DND-41 (cell line): Measurements from ENCODE around the gene ZNF576.

Source experiments
- ATAC-seq: fragments of 200-7000 bp; cut with Tn5 transposase; 3 replicates; pipeline ENCODE4 v1.9.1; 2021; ENCODE audit warnings: low read depth; ENCODE audit not compliant: insufficient read depth
- DNase-seq: peaks from one replicate; pipeline ENCODE4 v3.0.0-alpha.2; 2020
- H2AFZ ChIP-seq: 2 replicates; pipeline ENCODE4 v1.6.0; 2012; ENCODE audit warnings: low read depth, low read length
- H3K27ac ChIP-seq: 2 replicates; pipeline ENCODE4 v1.5.1; 2012; ENCODE audit warnings: low read length, inconsistent platforms
- H3K27me3 ChIP-seq: fragments of 200-600 bp; sonication (generic); 2 replicates; pipeline ENCODE4 v1.6.0; 2012; ENCODE audit warnings: low read length, mild to moderate bottlenecking, inconsistent platforms; ENCODE audit not compliant: insufficient read depth, poor library complexity
- H3K36me3 ChIP-seq: 2 replicates; pipeline ENCODE4 v1.5.1; 2012; ENCODE audit warnings: low read length, inconsistent platforms; ENCODE audit not compliant: insufficient read depth
- H3K4me1 ChIP-seq: 2 replicates; pipeline ENCODE4 v1.5.1; 2012; ENCODE audit warnings: mild to moderate bottlenecking, low read length; ENCODE audit not compliant: insufficient read depth
- H3K4me2 ChIP-seq: 2 replicates; pipeline ENCODE4 v1.6.0; 2012; ENCODE audit warnings: mild to moderate bottlenecking, moderate library complexity, low read length, inconsistent platforms; ENCODE audit not compliant: insufficient read depth
- H3K4me3 ChIP-seq, 2 experiments: fragments of 200-600 bp in 1 of 2; shearing (Covaris generic) in 1 of 2; 2 replicates each; pipeline ENCODE4 v1.5.1; 2012 to 2016; ENCODE audit warnings: inconsistent platforms in 2 of 2, low read length in 2 of 2, mild to moderate bottlenecking in 2 of 2, low read depth in 1 of 2, moderate library complexity in 1 of 2
- H3K79me2 ChIP-seq: 2 replicates; pipeline ENCODE4 v1.6.0; 2012; ENCODE audit warnings: low read length, inconsistent platforms; ENCODE audit not compliant: insufficient read depth
- H3K9ac ChIP-seq: 2 replicates; pipeline ENCODE4 v1.6.0; 2012; ENCODE audit warnings: low read depth, mild to moderate bottlenecking, inconsistent platforms, low read length, moderate library complexity
- H3K9me3 ChIP-seq: 2 replicates; pipeline ENCODE4 v1.5.1; 2012; ENCODE audit warnings: low read length, moderate library complexity, mild to moderate bottlenecking, inconsistent platforms; ENCODE audit not compliant: insufficient read depth, severe bottlenecking
- H4K20me1 ChIP-seq: 2 replicates; pipeline ENCODE4 v1.6.0; 2012; ENCODE audit warnings: low read length; ENCODE audit not compliant: insufficient read depth
- EZH2 ChIP-seq: IDR thresholded peaks from 3 replicates; pipeline ENCODE4 v1.6.1; 2012; ENCODE audit warnings: borderline replicate concordance, low read depth, mild to moderate bottlenecking, moderate library complexity, low read length, inconsistent platforms; ENCODE audit not compliant: severe bottlenecking
- TF ChIP-seq, protein P1 (sequence below): IDR thresholded peaks from 2 replicates; pipeline ENCODE4 v1.5.1; 2012; ENCODE audit warnings: borderline replicate concordance, low read length, moderate library complexity, mild to moderate bottlenecking; ENCODE audit not compliant: poor library complexity, severe bottlenecking; ENCODE audit errors: extremely low read depth

ZNF576 gene

DNA sequence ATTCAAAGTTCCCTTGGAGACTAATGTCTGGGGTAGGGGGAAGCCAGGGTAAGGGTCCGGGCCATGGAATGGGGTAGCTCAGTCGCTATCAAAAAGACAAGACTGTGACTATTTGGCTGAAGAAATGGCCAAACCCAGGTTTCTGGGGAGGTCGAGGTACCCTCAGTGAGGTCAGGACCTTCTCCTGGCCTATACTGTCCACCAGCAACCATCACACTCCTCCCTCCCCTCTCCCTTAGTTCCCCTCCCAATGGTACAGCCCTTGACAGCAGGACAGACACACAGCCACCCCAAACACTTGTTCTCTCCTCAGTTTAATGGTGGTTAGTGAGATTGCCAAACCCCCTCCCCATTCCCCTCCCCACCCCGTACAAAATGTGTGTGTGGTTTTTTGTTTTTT lies 25.7 kb downstream of the ZNF576 start:
- H3K79me2 ChIP-seq: peaks cover 26% of the 10 kb centered on the region
- no peaks in the 10 kb centered on the region; the same call in 1 of the 2 replicates for H3K36me3 ChIP-seq
- H3K4me2 ChIP-seq: no peak overlapping the region
- DNase-seq (no peak), ATAC-seq (no peak)
- peaks cover 1% of the 10 kb centered on the region; the same call in 1 of the 2 replicates for H4K20me1 ChIP-seq
- no peak overlapping the region for H3K4me3 ChIP-seq
- no peaks in the 10 kb centered on the region for H3K9me3 ChIP-seq
- H3K27me3 ChIP-seq: no peaks in the 10 kb centered on the region
- H3K9ac ChIP-seq: no peak overlapping the region
- peaks cover 30% of the 10 kb centered on the region for H3K4me1 ChIP-seq
- H2AFZ ChIP-seq: no peak overlapping the region
- TF ChIP-seq EZH2: no peak
- TF ChIP-seq, protein P1, sequence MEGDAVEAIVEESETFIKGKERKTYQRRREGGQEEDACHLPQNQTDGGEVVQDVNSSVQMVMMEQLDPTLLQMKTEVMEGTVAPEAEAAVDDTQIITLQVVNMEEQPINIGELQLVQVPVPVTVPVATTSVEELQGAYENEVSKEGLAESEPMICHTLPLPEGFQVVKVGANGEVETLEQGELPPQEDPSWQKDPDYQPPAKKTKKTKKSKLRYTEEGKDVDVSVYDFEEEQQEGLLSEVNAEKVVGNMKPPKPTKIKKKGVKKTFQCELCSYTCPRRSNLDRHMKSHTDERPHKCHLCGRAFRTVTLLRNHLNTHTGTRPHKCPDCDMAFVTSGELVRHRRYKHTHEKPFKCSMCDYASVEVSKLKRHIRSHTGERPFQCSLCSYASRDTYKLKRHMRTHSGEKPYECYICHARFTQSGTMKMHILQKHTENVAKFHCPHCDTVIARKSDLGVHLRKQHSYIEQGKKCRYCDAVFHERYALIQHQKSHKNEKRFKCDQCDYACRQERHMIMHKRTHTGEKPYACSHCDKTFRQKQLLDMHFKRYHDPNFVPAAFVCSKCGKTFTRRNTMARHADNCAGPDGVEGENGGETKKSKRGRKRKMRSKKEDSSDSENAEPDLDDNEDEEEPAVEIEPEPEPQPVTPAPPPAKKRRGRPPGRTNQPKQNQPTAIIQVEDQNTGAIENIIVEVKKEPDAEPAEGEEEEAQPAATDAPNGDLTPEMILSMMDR: no peak
- no peak overlapping the region for H3K27ac ChIP-seq

DNA sequence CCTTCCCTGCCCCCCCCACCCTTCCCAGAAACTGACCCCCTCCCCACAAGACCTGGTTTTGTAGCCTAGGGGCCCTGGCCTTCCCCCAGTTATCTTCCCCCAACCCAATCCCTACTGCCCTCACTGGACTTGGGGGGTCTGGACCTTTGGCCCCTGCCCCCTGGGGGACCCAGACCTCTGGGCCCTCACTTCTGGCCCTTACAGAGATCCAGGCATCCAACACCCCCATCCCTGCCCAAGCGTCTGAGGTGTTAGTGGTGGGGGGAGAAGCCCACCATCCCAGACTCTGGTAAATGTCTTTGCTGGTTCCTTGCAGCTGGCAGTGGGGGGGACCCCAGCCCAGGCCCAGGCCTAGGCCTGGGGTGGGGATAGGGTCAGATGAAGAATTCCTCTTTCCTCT lies 26.6 kb downstream of the ZNF576 start:
- H3K9ac ChIP-seq: no peak overlapping the region
- H2AFZ ChIP-seq: no peak overlapping the region
- H3K79me2 ChIP-seq: peaks cover 17% of the 10 kb centered on the region
- H3K27ac ChIP-seq: no peak overlapping the region
- no peak for DNase-seq
- no peaks in the 10 kb centered on the region for H4K20me1 ChIP-seq
- H3K36me3 ChIP-seq: no peaks in the 10 kb centered on the region; the same call in 1 of the 2 replicates
- H3K4me3 ChIP-seq: no peak overlapping the region
- TF ChIP-seq, protein P1: no peak
- no peak for TF ChIP-seq EZH2
- peaks cover 24% of the 10 kb centered on the region for H3K4me1 ChIP-seq
- no peaks in the 10 kb centered on the region for H3K9me3 ChIP-seq
- no peak for ATAC-seq
- no peak overlapping the region for H3K4me2 ChIP-seq
- no peaks in the 10 kb centered on the region for H3K27me3 ChIP-seq

DNA sequence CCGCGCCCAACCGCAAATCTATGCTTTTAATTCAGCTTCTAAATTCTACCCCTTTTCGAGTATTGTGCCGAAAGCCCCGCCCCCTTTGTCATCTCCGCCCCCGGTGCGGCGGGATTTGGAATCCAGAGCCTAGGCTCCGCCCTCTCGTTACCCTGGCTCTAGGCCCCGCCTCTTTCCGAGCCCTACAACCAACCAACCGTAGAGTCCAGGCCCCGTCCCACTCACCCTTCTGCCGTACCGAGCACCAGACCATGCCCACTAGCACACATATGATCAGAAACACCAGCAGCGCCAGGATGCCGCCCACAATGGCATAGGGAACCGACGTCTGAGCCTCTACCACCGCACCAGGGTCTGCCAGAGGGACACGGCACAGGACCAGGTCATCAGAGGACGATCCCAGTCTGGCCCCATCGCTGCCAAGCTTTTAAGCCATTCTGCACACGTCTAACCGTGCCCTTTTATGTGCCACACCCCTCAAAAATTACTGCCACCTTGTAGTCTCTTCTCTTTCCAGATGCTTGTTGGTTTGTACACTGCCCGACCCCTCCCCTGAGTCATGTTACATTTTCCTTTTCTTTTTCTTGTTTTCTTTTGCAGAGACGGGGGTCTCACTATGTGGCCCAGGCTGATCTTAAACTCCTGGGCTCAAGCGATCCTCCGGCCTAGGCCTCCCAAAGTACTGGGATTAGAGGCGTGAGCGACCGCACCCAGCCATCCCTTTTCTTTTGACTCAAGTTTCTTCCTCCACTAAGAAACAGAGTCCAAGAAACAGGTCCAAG lies 27.7 kb downstream of the ZNF576 start:
- Histone ChIP-seq H3K79me2 (peaks cover 6% of the 10 kb centered on the region), H3K4me1 (peaks cover 15% of the 10 kb centered on the region), H3K4me2 (no peak overlapping the region), H3K9ac (no peak overlapping the region), H3K27me3 (no peaks in the 10 kb centered on the region), H3K9me3 (no peaks in the 10 kb centered on the region), H2AFZ (no peak overlapping the region), H3K27ac (no peak overlapping the region), H3K4me3 (no peak overlapping the region), H4K20me1 (no peaks in the 10 kb centered on the region), H3K36me3 (no peaks in the 10 kb centered on the region; the same call in 1 of the 2 replicates)
- peak; percentile 12 for DNase-seq
- ATAC-seq: no peak
- TF ChIP-seq, protein P1: no peak
- no peak for TF ChIP-seq EZH2
